GM19328 (cell line): ENCODE results near the gene GNAS-AS1.

Experiments
- ATAC-seq: cut with Tn5 transposase; IDR thresholded peaks from one replicate; pipeline ENCODE4 v1.9.1; 2021; ENCODE audit warnings: mild to moderate bottlenecking, moderate library complexity; ENCODE audit not compliant: unreplicated experiment

Gene GNAS-AS1

GRCh38 chr20:58863044-58863790 lies 12.5 kb upstream of the GNAS-AS1 start:
- ATAC-seq: no peak

GRCh38 chr20:58855506-58856389 lies 5.0 kb upstream of the GNAS-AS1 start:
- ATAC-seq: no peak

- no peak for ATAC-seq
Measured at GRCh38 chr20:58854638-58855471, 4.2 kb upstream of the GNAS-AS1 start.

- ATAC-seq: no peak
Measured at GRCh38 chr20:58853976-58854637, 3.4 kb upstream of the GNAS-AS1 start.

- ATAC-seq: no peak
Measured at GRCh38 chr20:58853466-58853865, 2.8 kb upstream of the GNAS-AS1 start.

- no peak for ATAC-seq
Measured at GRCh38 chr20:58852543-58853271, 2.0 kb upstream of the GNAS-AS1 start, which contains the start of gene GNAS. GNAS (plus strand) TSS chr20:58852716.

GRCh38 chr20:58851969-58852458 lies 1.3 kb upstream of the GNAS-AS1 start:
- ATAC-seq: no peak

GRCh38 chr20:58851221-58851968 lies 693 bp upstream of the GNAS-AS1 start:
- no peak for ATAC-seq

- ATAC-seq: no peak
Measured at GRCh38 chr20:58847463-58847862, 3.2 kb downstream of the GNAS-AS1 start.

GRCh38 chr20:58845706-58846105 lies 5.0 kb downstream of the GNAS-AS1 start:
- ATAC-seq: no peak

GRCh38 chr20:58843128-58843556 lies 7.6 kb downstream of the GNAS-AS1 start:
- ATAC-seq: no peak

- ATAC-seq: no peak
Measured at GRCh38 chr20:58842276-58842675, 8.4 kb downstream of the GNAS-AS1 start.

- no peak for ATAC-seq
Measured at GRCh38 chr20:58841539-58842264, 9.0 kb downstream of the GNAS-AS1 start.

- no peak for ATAC-seq
Measured at GRCh38 chr20:58840816-58841538, 9.7 kb downstream of the GNAS-AS1 start.

- ATAC-seq: no peak
Measured at GRCh38 chr20:58839991-58840747, 10.5 kb downstream of the GNAS-AS1 start.

- no peak for ATAC-seq
Measured at GRCh38 chr20:58839474-58839874, 11.2 kb downstream of the GNAS-AS1 start.

- no peak for ATAC-seq
Measured at GRCh38 chr20:58838174-58838573, 12.5 kb downstream of the GNAS-AS1 start.
